GM23338 (cell line): ENCODE measurements around the gene BCAR3.

ENCODE experiments used
- TF ChIP-seq, protein P1 (sequence below), 2 experiments: fragments of 200-600 bp in 1 of 2; sonication (generic) in 1 of 2; conservative IDR thresholded peaks; 2 replicates each; pipeline versions ENCODE4 v1.5.1 to v1.6.1; 2016 to 2017; ENCODE audit warnings: antibody characterized with exemption in 2 of 2, low read depth in 2 of 2, mild to moderate bottlenecking in 2 of 2, moderate library complexity in 1 of 2
- TF ChIP-seq, protein P2 (sequence below): IDR thresholded peaks from one replicate; pipeline ENCODE4 v1.6.1; 2018; ENCODE audit warnings: antibody characterized with exemption; ENCODE audit not compliant: unreplicated experiment

DNA sequence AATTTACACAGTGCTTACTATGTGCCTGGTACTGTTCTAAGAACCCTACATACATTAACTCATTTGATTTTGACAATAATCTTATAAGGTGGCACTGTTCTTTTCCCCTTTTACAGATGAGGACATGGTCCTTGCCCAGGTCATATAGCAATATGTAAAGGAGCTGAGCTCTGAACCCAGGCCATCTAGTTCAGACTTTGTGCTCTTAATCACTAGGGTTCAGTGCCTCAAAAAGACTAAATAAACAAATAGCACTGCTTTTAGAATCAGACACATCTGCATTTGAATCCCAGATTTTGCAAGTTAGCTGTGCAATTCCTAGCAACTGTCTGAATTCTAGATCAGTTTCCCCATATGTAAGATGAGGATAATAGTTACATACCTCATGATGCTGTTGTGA, 8.7 kb upstream of the BCAR3 start:
- TF ChIP-seq, protein P1, sequence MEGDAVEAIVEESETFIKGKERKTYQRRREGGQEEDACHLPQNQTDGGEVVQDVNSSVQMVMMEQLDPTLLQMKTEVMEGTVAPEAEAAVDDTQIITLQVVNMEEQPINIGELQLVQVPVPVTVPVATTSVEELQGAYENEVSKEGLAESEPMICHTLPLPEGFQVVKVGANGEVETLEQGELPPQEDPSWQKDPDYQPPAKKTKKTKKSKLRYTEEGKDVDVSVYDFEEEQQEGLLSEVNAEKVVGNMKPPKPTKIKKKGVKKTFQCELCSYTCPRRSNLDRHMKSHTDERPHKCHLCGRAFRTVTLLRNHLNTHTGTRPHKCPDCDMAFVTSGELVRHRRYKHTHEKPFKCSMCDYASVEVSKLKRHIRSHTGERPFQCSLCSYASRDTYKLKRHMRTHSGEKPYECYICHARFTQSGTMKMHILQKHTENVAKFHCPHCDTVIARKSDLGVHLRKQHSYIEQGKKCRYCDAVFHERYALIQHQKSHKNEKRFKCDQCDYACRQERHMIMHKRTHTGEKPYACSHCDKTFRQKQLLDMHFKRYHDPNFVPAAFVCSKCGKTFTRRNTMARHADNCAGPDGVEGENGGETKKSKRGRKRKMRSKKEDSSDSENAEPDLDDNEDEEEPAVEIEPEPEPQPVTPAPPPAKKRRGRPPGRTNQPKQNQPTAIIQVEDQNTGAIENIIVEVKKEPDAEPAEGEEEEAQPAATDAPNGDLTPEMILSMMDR (conservative IDR thresholded peaks at IDR 0.05; ENCODE audit: low read depth in 2 of 2) = no peak
- TF ChIP-seq, protein P2, sequence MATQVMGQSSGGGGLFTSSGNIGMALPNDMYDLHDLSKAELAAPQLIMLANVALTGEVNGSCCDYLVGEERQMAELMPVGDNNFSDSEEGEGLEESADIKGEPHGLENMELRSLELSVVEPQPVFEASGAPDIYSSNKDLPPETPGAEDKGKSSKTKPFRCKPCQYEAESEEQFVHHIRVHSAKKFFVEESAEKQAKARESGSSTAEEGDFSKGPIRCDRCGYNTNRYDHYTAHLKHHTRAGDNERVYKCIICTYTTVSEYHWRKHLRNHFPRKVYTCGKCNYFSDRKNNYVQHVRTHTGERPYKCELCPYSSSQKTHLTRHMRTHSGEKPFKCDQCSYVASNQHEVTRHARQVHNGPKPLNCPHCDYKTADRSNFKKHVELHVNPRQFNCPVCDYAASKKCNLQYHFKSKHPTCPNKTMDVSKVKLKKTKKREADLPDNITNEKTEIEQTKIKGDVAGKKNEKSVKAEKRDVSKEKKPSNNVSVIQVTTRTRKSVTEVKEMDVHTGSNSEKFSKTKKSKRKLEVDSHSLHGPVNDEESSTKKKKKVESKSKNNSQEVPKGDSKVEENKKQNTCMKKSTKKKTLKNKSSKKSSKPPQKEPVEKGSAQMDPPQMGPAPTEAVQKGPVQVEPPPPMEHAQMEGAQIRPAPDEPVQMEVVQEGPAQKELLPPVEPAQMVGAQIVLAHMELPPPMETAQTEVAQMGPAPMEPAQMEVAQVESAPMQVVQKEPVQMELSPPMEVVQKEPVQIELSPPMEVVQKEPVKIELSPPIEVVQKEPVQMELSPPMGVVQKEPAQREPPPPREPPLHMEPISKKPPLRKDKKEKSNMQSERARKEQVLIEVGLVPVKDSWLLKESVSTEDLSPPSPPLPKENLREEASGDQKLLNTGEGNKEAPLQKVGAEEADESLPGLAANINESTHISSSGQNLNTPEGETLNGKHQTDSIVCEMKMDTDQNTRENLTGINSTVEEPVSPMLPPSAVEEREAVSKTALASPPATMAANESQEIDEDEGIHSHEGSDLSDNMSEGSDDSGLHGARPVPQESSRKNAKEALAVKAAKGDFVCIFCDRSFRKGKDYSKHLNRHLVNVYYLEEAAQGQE = no peak
